NT2/D1 (cell line): ENCODE results near the gene MCTP1.

Source experiments
- SUZ12 ChIP-seq: IDR thresholded peaks from 2 replicates; pipeline ENCODE4 v1.6.1; 2011; ENCODE audit not compliant: insufficient read length, insufficient read depth; ENCODE audit errors: extremely low read depth
- YY1 ChIP-seq: IDR thresholded peaks from 2 replicates; pipeline ENCODE4 v1.6.1; 2011; ENCODE audit not compliant: insufficient read length, insufficient read depth
- ZNF274 ChIP-seq: IDR thresholded peaks from 2 replicates; pipeline ENCODE4 v1.6.1; 2011; ENCODE audit warnings: mild to moderate bottlenecking, low read depth, low read length

GRCh38 chr5:94746731-94747124, 538.2 kb downstream of the MCTP1 start:
- TF ChIP-seq ZNF274 (no peak), SUZ12 (no peak), YY1 (no peak)
